OCI-LY3 (cell line): ENCODE measurements around the gene RAD51B.

Experiments used
- H2AFZ ChIP-seq: fragments of 200-600, 300-600 bp; shearing (Covaris generic); 2 replicates; pipeline ENCODE4 v1.6.0; 2014; ENCODE audit warnings: antibody characterized with exemption, low read depth, low read length
- H3K27ac ChIP-seq: fragments of 200-600, 300-600 bp; sonication (generic); 2 replicates; pipeline ENCODE4 v1.5.1; 2014; ENCODE audit warnings: mild to moderate bottlenecking, low read length, moderate library complexity, mixed read lengths
- H3K27me3 ChIP-seq: fragments of 200-600, 300-600 bp; sonication (generic); 2 replicates; pipeline ENCODE4 v1.6.1; 2014; ENCODE audit warnings: low read depth, low read length, mixed read lengths
- H3K36me3 ChIP-seq: fragments of 200-600, 300-600 bp; sonication (generic); replicated peaks from 2 replicates; pipeline ENCODE3; 2014; ENCODE audit warnings: low read depth, low read length, mixed read lengths
- H3K4me1 ChIP-seq: fragments of 300-600, 200-600 bp; sonication (generic); 2 replicates; pipeline ENCODE4 v1.6.1; 2014; ENCODE audit warnings: low read length, mixed read lengths
- H3K4me2 ChIP-seq: fragments of 200-600, 300-600 bp; sonication (generic); 2 replicates; pipeline ENCODE4 v1.6.1; 2014; ENCODE audit warnings: low read length, mixed read lengths
- H3K4me3 ChIP-seq: fragments of 300-600, 200-600 bp; sonication (generic); 2 replicates; pipeline ENCODE4 v1.5.1; 2014; ENCODE audit warnings: antibody characterized with exemption, mild to moderate bottlenecking, low read length, moderate library complexity
- H3K79me2 ChIP-seq: fragments of 300-600, 200-600 bp; shearing (Covaris generic); 2 replicates; pipeline ENCODE4 v1.6.1; 2014; ENCODE audit warnings: mild to moderate bottlenecking, low read length, mixed read lengths
- H3K9ac ChIP-seq: fragments of 300-600, 200-600 bp; shearing (Covaris generic); 2 replicates; pipeline ENCODE4 v1.6.0; 2014; ENCODE audit warnings: mild to moderate bottlenecking, low read length, moderate library complexity
- H3K9me3 ChIP-seq: fragments of 200-600, 300-600 bp; shearing (Covaris generic); 2 replicates; pipeline ENCODE4 v1.6.1; 2014; ENCODE audit warnings: low read length, mixed read lengths; ENCODE audit not compliant: insufficient read depth
- H4K20me1 ChIP-seq: fragments of 200-600, 300-600 bp; sonication (generic); 2 replicates; pipeline ENCODE4 v1.6.1; 2016; ENCODE audit warnings: low read length, mixed read lengths; ENCODE audit not compliant: insufficient read depth
- EZH2phosphoT487 ChIP-seq: fragments of 200-600 bp; shearing (Covaris generic); IDR thresholded peaks from 2 replicates; pipeline ENCODE4 v1.6.1; 2018; ENCODE audit warnings: antibody characterized with exemption, mixed run types, low read depth
- TF ChIP-seq, protein P1 (sequence below): fragments of 200-600, 300-600 bp; sonication (generic); IDR thresholded peaks from 2 replicates; pipeline ENCODE4 v1.5.1; 2014; ENCODE audit warnings: antibody characterized with exemption, low read length, low read depth

The RAD51B gene

DNA sequence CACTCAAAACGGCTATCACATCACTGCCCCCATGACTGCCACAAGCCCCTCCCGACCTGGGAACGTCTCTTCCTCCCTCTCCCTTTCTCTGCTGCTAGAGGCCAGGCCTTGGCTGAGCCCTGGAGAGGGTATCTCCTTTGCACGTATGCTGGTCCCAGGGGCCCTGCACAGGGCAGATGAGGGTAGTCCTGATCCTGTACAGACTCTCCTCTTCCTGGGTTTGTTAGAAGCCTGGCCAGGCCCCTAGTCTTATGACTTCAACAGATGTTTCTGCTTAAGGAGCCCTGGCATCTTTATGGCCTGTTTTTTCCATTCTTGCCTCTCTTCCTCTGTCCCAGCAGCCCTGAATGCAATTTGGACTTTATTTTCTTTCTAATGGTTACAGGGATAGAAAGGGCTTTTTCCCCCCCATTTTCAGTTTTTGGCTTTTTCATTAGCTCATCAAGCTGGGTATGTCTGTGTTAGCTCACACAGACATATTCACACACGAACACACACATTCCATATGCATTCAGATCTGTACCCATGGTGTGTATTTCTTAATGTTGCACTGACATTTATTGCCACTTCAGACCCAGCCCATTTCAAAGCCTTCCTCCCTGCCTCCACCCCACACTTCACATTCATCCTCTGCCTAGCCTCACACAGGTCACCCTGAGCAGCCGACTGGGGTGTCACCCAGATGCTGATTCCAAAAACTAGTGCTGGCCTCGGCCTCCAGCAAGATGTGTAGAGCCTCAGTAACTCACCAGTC, 770.0 kb downstream of the RAD51B start:
- no peaks in the 10 kb centered on the region for H3K36me3 ChIP-seq
- H3K27ac ChIP-seq, result no peak overlapping the region
- peaks cover 9% of the 10 kb centered on the region for H3K4me1 ChIP-seq
- H3K27me3 ChIP-seq, result no peaks in the 10 kb centered on the region
- H3K4me3 ChIP-seq, result no peak overlapping the region
- H3K4me2 ChIP-seq, result no peak overlapping the region
- H3K9ac ChIP-seq, result no peak overlapping the region
- H4K20me1 ChIP-seq, result no peaks in the 10 kb centered on the region
- TF ChIP-seq, protein P1, sequence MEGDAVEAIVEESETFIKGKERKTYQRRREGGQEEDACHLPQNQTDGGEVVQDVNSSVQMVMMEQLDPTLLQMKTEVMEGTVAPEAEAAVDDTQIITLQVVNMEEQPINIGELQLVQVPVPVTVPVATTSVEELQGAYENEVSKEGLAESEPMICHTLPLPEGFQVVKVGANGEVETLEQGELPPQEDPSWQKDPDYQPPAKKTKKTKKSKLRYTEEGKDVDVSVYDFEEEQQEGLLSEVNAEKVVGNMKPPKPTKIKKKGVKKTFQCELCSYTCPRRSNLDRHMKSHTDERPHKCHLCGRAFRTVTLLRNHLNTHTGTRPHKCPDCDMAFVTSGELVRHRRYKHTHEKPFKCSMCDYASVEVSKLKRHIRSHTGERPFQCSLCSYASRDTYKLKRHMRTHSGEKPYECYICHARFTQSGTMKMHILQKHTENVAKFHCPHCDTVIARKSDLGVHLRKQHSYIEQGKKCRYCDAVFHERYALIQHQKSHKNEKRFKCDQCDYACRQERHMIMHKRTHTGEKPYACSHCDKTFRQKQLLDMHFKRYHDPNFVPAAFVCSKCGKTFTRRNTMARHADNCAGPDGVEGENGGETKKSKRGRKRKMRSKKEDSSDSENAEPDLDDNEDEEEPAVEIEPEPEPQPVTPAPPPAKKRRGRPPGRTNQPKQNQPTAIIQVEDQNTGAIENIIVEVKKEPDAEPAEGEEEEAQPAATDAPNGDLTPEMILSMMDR, result no peak
- TF ChIP-seq EZH2phosphoT487, result no peak
- H3K9me3 ChIP-seq, result no peaks in the 10 kb centered on the region
- no peak overlapping the region for H2AFZ ChIP-seq
- H3K79me2 ChIP-seq, result no peaks in the 10 kb centered on the region

DNA sequence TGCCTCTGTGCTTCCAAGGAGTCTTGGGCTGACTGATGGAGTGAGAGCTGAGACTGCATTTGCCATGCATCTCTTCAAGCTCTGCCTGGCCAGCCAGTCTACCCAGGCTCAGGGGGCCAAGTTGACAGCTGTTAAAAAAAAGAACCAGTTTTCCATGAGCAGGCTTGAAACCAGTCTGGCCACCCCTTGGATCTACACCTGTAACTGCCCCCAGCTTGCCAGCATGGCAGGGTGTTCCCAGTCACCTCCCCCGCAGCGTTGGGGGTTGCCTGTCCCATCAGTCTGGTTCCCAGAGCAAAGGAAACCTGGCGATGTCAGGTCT, 770.6 kb downstream of the RAD51B start:
- Histone ChIP-seq H2AFZ (no peak overlapping the region), H3K9ac (no peak overlapping the region), H3K36me3 (no peaks in the 10 kb centered on the region), H3K4me2 (no peak overlapping the region), H3K27ac (no peak overlapping the region), H3K4me3 (no peak overlapping the region), H3K9me3 (no peaks in the 10 kb centered on the region), H3K27me3 (no peaks in the 10 kb centered on the region), H3K79me2 (no peaks in the 10 kb centered on the region), H3K4me1 (peaks cover 9% of the 10 kb centered on the region), H4K20me1 (no peaks in the 10 kb centered on the region)
- TF ChIP-seq, protein P1, result no peak
- TF ChIP-seq EZH2phosphoT487, result no peak

DNA sequence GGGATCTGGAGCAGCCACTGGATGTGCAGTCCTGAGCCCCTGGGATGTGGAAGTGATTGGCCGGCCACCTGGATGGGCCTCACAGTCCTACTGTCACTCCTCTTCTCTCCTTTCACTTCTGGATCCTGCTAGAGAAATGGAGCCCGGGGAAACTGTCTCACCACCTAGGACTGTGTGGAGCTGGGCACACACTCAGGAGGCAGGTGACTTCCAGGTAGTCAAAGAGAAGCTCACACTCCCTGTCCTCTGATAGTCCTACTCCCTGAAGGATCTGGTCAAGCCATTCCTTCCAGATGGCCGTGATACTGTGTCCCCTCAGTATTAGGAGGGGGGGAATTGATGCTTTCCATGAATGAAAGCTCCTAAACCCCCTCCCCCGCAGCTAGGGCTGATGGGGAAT, 772.2 kb downstream of the RAD51B start:
- H3K27ac ChIP-seq, result no peak overlapping the region
- H3K27me3 ChIP-seq, result no peaks in the 10 kb centered on the region
- no peak overlapping the region for H3K9ac ChIP-seq
- H3K4me3 ChIP-seq, result no peak overlapping the region
- H3K79me2 ChIP-seq, result no peaks in the 10 kb centered on the region
- no peaks in the 10 kb centered on the region for H4K20me1 ChIP-seq
- H3K4me2 ChIP-seq, result no peak overlapping the region
- TF ChIP-seq EZH2phosphoT487, result no peak
- TF ChIP-seq, protein P1, result no peak
- H3K4me1 ChIP-seq, result peaks cover 9% of the 10 kb centered on the region
- H2AFZ ChIP-seq, result no peak overlapping the region
- no peaks in the 10 kb centered on the region for H3K9me3 ChIP-seq
- no peaks in the 10 kb centered on the region for H3K36me3 ChIP-seq

DNA sequence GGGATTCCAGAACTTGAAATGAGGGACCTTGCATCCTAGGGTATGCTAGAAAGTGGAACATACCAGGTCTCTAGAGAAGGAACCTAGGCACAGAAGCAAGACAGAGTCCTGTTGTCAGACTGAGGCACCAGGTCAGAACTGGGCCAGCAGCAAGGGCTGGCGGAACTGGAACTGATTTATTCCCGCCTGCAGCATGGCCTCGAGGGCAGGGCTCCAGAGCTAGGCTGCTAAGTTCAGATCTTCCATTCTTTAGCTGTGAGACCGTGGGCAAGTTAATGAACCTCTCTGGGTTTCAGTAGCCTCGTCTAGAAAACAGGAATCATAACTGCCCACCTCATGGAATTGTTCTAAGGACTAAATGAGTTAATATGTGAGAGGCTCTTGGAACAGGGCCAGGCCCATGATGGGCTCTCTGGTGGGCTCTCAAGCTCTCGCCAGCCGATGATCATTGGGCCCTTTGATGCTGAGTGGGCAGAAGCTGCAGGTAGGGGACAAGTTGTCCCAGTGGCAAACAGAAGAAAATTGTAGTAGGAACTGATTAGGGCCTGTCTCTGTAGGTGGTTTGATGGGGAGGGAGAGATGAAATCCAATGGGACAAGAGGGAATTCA, 773.5 kb downstream of the RAD51B start:
- no peak overlapping the region for H3K9ac ChIP-seq

More for the DNA sequence above, 773.5 kb downstream of the RAD51B start:
- Histone ChIP-seq H4K20me1 (no peaks in the 10 kb centered on the region), H3K4me2 (no peak overlapping the region), H3K27ac (no peak overlapping the region), H3K36me3 (no peaks in the 10 kb centered on the region), H3K9me3 (no peaks in the 10 kb centered on the region), H3K4me3 (no peak overlapping the region), H2AFZ (no peak overlapping the region), H3K79me2 (no peaks in the 10 kb centered on the region), H3K27me3 (no peaks in the 10 kb centered on the region), H3K4me1 (peaks cover 9% of the 10 kb centered on the region)
- no peak for TF ChIP-seq EZH2phosphoT487
- TF ChIP-seq, protein P1, result no peak
